Adrenal gland (tissue), 12 donors: ENCODE measurements around the gene ZNF414. TPM values are rescaled to one million over a fixed set of nuclear protein-coding genes. Genes with fewer than 3 reads are reported as not detected.

Experiments
- DNase-seq, 7 donors: peaks; one replicate each; pipeline ENCODE4 v3.0.0-alpha.2; 2019 to 2020
- H3K27ac ChIP-seq, 5 donors: fragments of 200-600 bp; sonication (generic) in 4 of 5; 1 replicate in 3 of 5; 2 replicates in 2 of 5; pipeline versions ENCODE4 v1.5.1 to v1.8.0; 2016 to 2020; ENCODE audit warnings: mild to moderate bottlenecking in 1 of 5
- H3K27me3 ChIP-seq: fragments of 200-600 bp; 2 replicates; pipeline ENCODE4 v1.8.0; 2021
- H3K36me3 ChIP-seq, 2 donors: fragments of 200-600 bp; replicated peaks in 1 of 2; 1 replicate in 1 of 2; 2 replicates in 1 of 2; pipeline versions ENCODE4 v1.5.1 to v1.8.0; 2018 to 2022
- H3K4me1 ChIP-seq, 2 donors: fragments of 200-600 bp; replicated peaks in 1 of 2; 1 replicate in 1 of 2; 2 replicates in 1 of 2; pipeline versions ENCODE4 v1.5.1 to v1.8.0; 2018 to 2021
- H3K4me3 ChIP-seq, 4 donors: fragments of 200-600 bp; sonication (generic) in 3 of 4; one replicate each; pipeline ENCODE4 v1.5.1; 2016 to 2018
- H3K9me3 ChIP-seq, 3 donors: fragments of 200-600 bp; sonication (generic) in 1 of 3; replicated peaks in 1 of 3; 1 replicate in 2 of 3; 2 replicates in 1 of 3; pipeline versions ENCODE4 v1.5.1 to v1.8.0; 2016 to 2021
- POLR2A ChIP-seq, 2 donors: fragments of 450-650 bp; IDR thresholded peaks; one replicate each; pipeline ENCODE4 v1.6.1; 2017; ENCODE audit warnings: antibody characterized with exemption in 2 of 2, mild to moderate bottlenecking in 2 of 2, moderate library complexity in 1 of 2
- WGBS, 4 donors: extraction: QIAGEN DNeasy Blood & Tissue Kit in 2 of 4; methylation state at CpG; one replicate each; pipeline versions ENCODE4 v1.1.5 to v1.1.7; 2013 to 2017; 5-methylcytosine and 5-hydroxymethylcytosine counted together
- intact Hi-C, 2 donors: fragments of 100-400 bp; cut with DNase I; formaldehyde crosslinking; loops; one replicate each; pipeline versions ENCODE4 v1.14.1 to v1.15.0; 2022 to 2023
- polyA plus RNA-seq, 3 donors: library from polyadenylated mRNA; stranded (reverse); fragments of 200-250 nt in 2 of 3; fragments of 350-450 nt in 1 of 3; fragmentation: Illumina TruSeq in 1 of 3; extraction: RNeasy Lipid Tissue Mini Kit (QIAGEN cat#74804) in 1 of 3; gene quantifications; one replicate each; pipeline ENCODE4 v1.2.3, GENCODE V29; 2013 to 2014
- total RNA-seq, 9 donors: library from RNA; depleted of rRNA in 4 of 9; stranded (reverse); fragments of >200 nt in 4 of 9; fragments of 120-200 nt in 1 of 9; fragmentation: NEBNext Ultra II Directional in 1 of 9; extraction: Animal tissue kit (Norgen Biotek cat#: 25700) in 1 of 9; gene quantifications; one replicate each; pipeline versions ENCODE4 v1.1.0 to v1.2.4, GENCODE V29; 2013 to 2023
- TF ChIP-seq, protein P1 (sequence below), 6 experiments: fragments of 450-650 bp in 4 of 6; fragments of 200-600 bp in 2 of 6; sonication (generic) in 1 of 6; IDR thresholded peaks; 1 replicate in 5 of 6; 2 replicates in 1 of 6; pipeline versions ENCODE4 v1.5.1 to v1.8.0; 2016 to 2021; ENCODE audit warnings: antibody characterized with exemption in 6 of 6, mild to moderate bottlenecking in 2 of 6, moderate library complexity in 1 of 6
- donor health status: healthy with polysubstance abuse.
- donor health status: Bipolar disorder and iron deficiency.
- donor health status: DM: yes; HTN: yes; CAD: no.
- donor health status: DM: no; HTN: no; CAD: no.
- donor health status: DM: no; HTN: no; CAD: no.
- donor health status: DM: yes; HTN: yes; CAD: no.

Gene ZNF414
- total and polyA plus RNA-seq, 12 donors, result 2.9 to 103 (median 25.5) TPM

DNA sequence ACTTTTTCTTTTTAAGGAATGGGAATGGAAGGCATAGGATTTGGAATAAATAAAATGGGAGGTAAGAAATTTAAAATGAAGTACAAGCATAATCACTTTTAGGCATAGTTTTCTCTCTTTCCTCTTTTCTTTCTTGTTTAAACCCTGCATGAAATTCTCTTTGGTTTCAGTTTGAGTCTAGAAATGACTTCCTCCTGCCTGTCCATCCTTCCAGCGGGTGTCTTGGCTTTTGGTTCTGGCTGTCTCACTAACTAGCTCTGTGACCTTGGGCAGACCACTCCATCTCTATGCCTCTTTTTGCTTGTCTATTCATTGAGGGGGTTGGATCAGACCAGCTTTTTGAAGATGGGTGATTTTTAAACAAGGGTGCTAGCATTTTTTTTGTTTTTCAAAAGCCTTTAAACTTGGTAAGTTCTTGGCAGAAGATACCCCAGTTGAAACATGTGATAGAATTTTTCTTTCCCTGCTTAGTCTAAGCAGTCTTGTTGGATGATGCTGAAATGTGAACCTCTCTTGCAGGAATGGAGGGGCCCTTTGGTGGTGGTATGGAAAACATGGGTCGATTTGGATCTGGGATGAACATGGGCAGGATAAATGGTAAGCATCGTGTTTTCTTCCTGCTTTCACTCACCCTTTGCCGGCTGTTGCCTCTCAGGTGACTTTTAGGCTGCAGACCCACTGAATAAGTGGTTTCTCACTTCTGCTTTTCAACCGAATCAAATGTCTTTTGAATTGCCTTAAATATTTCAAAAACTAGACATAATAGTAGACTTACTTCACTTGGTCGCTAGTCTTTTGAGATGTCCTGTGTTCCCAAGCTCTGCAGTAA, 40.1 kb downstream of the ZNF414 start:
- 70 to 78% (median 72%) methylated on average over 6 of the region's 6 CpGs for WGBS, 4 donors
- H3K4me3 ChIP-seq, result no peak overlapping the region
- intact Hi-C loops, result no loop called here
- peaks cover 0 to 95% of the 10 kb centered on the region in 2 donors for H3K36me3 ChIP-seq
- H3K27ac ChIP-seq, result no peak overlapping the region
- no peaks in the 10 kb centered on the region for H3K27me3 ChIP-seq
- no peaks in the 10 kb centered on the region for H3K9me3 ChIP-seq
- DNase-seq, result no peak
- TF ChIP-seq POLR2A (IDR thresholded peaks at IDR 0.05), result no peak
- peaks cover 32 to 56% of the 10 kb centered on the region in 2 donors for H3K4me1 ChIP-seq

DNA sequence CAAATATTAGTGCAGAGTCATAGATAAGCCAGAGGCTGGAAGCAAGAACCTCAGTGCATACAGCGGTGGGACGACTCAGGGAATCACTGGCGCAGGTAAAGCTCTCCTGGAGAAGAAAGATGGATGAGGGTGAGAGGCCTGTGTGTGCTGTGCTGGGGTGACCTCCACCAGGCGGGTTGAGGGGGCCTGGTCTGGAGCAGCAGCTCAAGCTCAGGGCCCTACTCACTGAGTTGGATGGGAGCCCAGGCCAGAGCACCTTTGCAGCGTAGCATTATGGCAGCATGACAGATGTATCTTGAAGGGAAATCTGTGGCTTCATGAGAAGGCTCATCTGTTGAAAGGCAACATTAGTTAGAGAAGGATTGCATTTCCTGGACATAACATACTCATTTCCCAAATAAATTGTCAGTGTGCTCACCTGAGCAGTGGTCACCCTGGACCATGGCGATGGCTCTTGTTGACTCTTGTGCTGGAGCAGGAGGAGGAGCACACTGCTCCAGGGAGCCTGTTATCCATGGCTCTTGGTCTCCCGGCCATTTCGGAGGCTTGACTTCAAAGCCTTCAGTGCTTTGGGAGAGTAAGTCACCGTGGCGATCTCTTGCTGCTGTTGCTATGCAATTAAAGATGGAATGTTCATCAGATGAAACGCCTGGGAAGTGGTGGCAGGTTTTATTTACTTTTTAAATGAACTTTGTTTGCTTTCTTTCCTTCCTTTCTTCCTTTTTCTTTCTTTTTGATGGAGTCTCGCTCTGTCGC, 44.2 kb downstream of the ZNF414 start:
- peak in 1 of 7 donors; percentile 56 for DNase-seq
- no peaks in the 10 kb centered on the region for H3K9me3 ChIP-seq
- peak overlapping the region in 1 of 5 donors; percentile 15 for H3K27ac ChIP-seq
- H3K4me1 ChIP-seq, result peaks cover 32 to 46% of the 10 kb centered on the region in 2 donors
- WGBS, 4 donors, result 83 to 92% (median 89%) methylated on average over 12 to 13 of the region's 13 CpGs
- H3K36me3 ChIP-seq, result peaks cover 0 to 97% of the 10 kb centered on the region in 2 donors
- TF ChIP-seq POLR2A (IDR thresholded peaks at IDR 0.05), result no peak
- TF ChIP-seq, protein P1, sequence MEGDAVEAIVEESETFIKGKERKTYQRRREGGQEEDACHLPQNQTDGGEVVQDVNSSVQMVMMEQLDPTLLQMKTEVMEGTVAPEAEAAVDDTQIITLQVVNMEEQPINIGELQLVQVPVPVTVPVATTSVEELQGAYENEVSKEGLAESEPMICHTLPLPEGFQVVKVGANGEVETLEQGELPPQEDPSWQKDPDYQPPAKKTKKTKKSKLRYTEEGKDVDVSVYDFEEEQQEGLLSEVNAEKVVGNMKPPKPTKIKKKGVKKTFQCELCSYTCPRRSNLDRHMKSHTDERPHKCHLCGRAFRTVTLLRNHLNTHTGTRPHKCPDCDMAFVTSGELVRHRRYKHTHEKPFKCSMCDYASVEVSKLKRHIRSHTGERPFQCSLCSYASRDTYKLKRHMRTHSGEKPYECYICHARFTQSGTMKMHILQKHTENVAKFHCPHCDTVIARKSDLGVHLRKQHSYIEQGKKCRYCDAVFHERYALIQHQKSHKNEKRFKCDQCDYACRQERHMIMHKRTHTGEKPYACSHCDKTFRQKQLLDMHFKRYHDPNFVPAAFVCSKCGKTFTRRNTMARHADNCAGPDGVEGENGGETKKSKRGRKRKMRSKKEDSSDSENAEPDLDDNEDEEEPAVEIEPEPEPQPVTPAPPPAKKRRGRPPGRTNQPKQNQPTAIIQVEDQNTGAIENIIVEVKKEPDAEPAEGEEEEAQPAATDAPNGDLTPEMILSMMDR (IDR thresholded peaks at IDR 0.05), result no peak
- intact Hi-C loops, result no loop called here
- no peaks in the 10 kb centered on the region for H3K27me3 ChIP-seq
- H3K4me3 ChIP-seq, result no peak overlapping the region

DNA sequence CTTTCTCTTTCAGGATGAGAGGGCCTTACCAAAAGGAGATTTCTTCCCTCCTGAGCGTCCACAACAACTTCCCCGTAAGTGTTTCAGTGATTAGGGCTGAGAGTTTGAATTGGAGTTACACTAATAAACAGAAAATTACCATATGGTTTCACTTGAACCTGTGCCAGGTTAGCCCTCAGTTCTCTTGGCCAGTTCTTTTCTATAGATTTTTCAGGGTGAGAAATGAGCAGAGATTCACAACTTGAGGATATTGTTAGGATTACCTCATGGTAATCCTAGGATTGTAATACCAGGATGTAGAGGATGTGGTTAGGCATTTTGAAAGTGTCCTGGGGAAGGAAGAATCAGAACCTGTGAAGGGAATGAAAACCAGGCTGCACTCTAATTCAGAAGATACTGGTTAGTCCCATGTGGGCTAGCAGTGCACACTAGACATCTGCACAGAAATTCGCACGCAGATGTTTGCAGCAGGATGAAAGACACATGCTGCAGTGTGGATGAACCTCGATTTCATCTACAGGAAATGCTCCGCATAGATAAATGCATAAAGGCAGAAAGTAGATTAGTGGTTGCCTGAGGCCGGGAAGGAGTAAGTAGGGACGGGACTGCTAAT, 45.1 kb downstream of the ZNF414 start:
- DNase-seq, result no peak

DNA sequence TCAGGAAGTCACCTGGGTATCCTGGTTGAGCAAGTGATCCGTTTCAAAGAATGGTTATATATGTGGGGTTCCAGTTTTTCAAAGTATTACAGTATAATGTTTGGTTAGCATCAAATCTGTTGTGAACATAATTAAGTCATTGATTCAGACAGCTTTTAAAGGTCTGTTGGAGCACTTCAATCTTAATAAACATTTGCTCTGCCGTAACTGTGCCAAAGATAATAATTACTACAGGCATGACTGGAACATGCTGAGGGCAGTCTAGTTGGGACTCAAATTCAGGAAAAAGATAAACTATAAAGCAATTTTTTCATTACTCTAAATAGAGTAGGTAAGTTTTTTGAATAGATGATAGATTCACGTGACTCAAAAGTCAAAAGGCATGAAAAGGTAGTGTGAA, 45.8 kb downstream of the ZNF414 start:
- 84 to 94% (median 88%) methylated on average over 3 of the region's 3 CpGs for WGBS, 4 donors
- Histone ChIP-seq H3K36me3 (peaks cover 0 to 97% of the 10 kb centered on the region in 2 donors), H3K27ac (no peak overlapping the region), H3K4me3 (no peak overlapping the region), H3K27me3 (no peaks in the 10 kb centered on the region), H3K9me3 (no peaks in the 10 kb centered on the region), H3K4me1 (peaks cover 25 to 39% of the 10 kb centered on the region in 2 donors)
- DNase-seq, result no peak
- intact Hi-C loops, result no loop called here
- TF ChIP-seq, protein P1 (IDR thresholded peaks at IDR 0.05), result no peak
- no peak for TF ChIP-seq POLR2A (IDR thresholded peaks at IDR 0.05)

More for the DNA sequence above, 45.1 kb downstream of the ZNF414 start:
- intact Hi-C loops, result no loop called here
- Histone ChIP-seq H3K4me1 (peaks cover 32 to 46% of the 10 kb centered on the region in 2 donors), H3K27me3 (no peaks in the 10 kb centered on the region), H3K36me3 (peaks cover 0 to 97% of the 10 kb centered on the region in 2 donors), H3K9me3 (no peaks in the 10 kb centered on the region), H3K4me3 (no peak overlapping the region), H3K27ac (no peak overlapping the region)
- 77 to 88% (median 83%) methylated on average over 8 of the region's 8 CpGs for WGBS, 4 donors
- TF ChIP-seq POLR2A (IDR thresholded peaks at IDR 0.05), result no peak
- TF ChIP-seq, protein P1 (IDR thresholded peaks at IDR 0.05), result no peak
